ENCODE results near the gene NT5M. TPM values are rescaled to one million over a fixed set of nuclear protein-coding genes. Genes with fewer than 3 reads are reported as not detected.

The NT5M gene
- total RNA-seq, 4 donors from 2014 or later, result 0.68 to 4.2 (median 1.7) TPM; not detected in 1

DNA sequence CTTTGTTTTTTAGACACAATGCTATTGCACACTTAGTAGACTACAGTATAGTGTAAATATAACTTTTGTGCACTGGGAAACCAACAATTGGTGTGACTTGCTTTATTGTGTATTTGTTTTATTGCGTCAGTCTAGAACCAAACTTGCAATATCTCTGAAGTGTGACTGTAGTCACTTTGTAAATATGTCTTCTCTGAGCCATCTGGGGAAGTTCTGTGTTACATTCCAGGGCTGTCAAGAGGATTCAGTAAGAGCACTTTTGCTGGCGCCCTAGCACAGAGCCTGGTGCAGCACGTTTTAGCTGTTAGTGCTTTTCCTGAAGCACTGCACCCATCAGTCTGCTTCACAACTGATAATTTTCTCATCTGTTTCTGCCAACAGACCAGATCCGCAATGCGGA is 73.2 kb downstream of the NT5M start:
- TF ChIP-seq POLR2A (IDR thresholded peaks at IDR 0.05) (no peak), CTCF (IDR thresholded peaks at IDR 0.05) (no peak), POLR2AphosphoS5 (IDR thresholded peaks at IDR 0.05) (no peak), EP300 (IDR thresholded peaks at IDR 0.05; ENCODE audit: low read depth) (no peak)
- DNase-seq, result no peak
- H3K4me3 ChIP-seq, result no peak overlapping the region
- no peak overlapping the region for H3K27ac ChIP-seq
- 70 to 74% methylated on average over 4 to 5 of the region's 5 CpGs for WGBS, 2 donors (ENCODE audit: low coverage in 1 of 2)
- no peaks in the 10 kb centered on the region for H3K36me3 ChIP-seq
- in situ Hi-C loops (cut with MboI; ENCODE audit: low pct_ligation_motif_present in 1 of 4, low pct_unique_long_range_greater_than_20kb in 1 of 4, low sequenced_read_pairs in 3 of 4) (no loop called here), intact Hi-C loops (cut with DNase I; ENCODE audit: low total_unique reads) (no loop called here)
- no peaks in the 10 kb centered on the region for H3K4me1 ChIP-seq
- H3K27me3 ChIP-seq, result peaks cover 17% of the 10 kb centered on the region
- no peaks in the 10 kb centered on the region for H3K9me3 ChIP-seq

DNA sequence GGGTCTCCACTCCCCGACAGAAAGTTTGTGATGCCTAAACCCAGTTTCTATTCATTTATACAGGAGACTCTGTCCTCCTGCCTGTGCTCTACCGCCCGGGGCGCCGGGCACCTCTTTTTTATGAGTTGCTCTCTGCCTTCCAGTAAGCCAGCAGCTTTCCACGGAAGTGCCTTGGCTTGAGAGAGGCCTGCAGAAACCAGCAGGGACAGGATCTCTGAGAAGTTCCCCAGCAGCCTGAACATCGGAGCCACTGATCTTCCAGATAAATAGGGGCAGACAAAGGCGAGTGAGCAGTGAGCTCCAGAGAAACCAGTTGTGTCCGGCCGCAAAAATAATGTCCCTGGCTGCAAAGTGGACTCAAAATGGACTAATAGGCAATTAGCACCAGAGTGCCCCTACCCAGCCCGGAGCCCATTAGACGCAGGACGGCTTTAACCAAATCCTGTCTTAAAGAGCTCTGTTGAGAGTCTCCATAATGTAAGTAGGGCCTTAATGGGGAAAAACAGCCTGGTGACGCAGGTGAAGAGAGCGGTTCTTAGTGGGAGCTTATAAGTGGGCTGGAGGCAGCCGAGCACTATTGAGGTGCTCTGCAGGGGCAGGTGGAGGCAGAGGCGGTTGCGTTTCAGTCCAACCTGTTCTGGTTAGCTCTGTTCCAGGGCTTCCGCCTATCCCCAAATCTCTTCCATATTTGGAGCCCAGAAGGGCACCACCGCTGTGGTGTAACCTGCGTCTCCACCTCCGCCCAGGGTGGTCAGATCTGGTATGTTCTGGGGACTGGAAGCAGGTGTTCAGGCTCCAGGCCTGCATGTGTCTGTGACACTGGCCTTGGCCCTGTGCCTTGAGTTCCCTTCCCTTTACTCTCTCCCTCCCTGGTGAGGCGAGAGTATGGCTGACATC is 74.1 kb downstream of the NT5M start:
- no peak overlapping the region for H3K4me3 ChIP-seq
- H3K4me1 ChIP-seq, result no peaks in the 10 kb centered on the region
- intact Hi-C loops (cut with DNase I; ENCODE audit: low total_unique reads) (no loop called here), in situ Hi-C loops (cut with MboI; ENCODE audit: low pct_ligation_motif_present in 1 of 4, low pct_unique_long_range_greater_than_20kb in 1 of 4, low sequenced_read_pairs in 3 of 4) (no loop called here)
- no peak for TF ChIP-seq POLR2A (IDR thresholded peaks at IDR 0.05)
- TF ChIP-seq CTCF (IDR thresholded peaks at IDR 0.05), result no peak
- TF ChIP-seq EP300 (IDR thresholded peaks at IDR 0.05; ENCODE audit: low read depth), result no peak
- no peak for TF ChIP-seq POLR2AphosphoS5 (IDR thresholded peaks at IDR 0.05)
- DNase-seq, result no peak
- no peak overlapping the region for H3K27ac ChIP-seq
- H3K36me3 ChIP-seq, result no peaks in the 10 kb centered on the region
- peaks cover 25% of the 10 kb centered on the region for H3K27me3 ChIP-seq
- no peaks in the 10 kb centered on the region for H3K9me3 ChIP-seq
- WGBS, 2 donors (ENCODE audit: low coverage in 1 of 2), result 83 to 90% methylated on average over 3 to 23 of the region's 23 CpGs

DNA sequence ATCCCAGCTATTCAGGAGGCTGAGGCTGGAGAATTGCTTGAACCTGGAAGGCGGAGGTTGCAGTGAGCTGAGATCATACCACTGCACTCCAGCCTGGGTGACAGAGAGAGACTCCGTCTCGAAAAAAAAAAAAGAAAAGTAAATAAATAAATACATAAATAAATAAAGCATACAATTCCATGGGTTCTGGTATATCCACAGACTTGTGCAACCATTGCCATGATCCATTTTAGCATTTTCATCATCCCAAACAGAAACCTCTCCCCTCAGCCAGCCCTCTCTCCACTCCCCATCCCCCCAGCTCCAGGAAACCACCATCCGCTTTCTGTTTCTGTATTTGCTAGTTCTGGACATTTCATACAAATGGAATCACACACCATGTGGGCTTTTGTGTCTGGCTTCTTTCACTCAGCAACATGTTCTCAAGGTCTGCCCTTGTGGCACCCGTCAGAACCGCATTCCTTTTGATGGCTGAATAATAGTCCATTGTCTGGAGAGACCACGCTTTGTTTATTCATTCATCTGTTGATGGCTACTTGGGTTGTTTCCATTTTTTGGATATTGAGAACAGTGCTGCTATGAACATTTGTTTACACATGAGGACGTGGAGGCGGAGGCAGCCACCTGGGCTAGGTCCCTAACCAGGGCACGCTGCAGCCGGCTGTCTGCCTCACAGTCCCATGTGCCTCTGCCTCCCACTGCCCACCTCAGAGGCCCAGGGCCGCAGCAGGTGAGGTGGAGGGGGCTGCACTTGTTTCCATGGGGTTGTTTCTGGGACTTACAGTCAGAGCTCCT is 76.2 kb downstream of the NT5M start:
- no peaks in the 10 kb centered on the region for H3K36me3 ChIP-seq
- H3K27ac ChIP-seq, result no peak overlapping the region
- H3K4me1 ChIP-seq, result no peaks in the 10 kb centered on the region
- WGBS, 2 donors (ENCODE audit: low coverage in 1 of 2), result 42 to 53% methylated on average over 7 to 12 of the region's 12 CpGs
- no peaks in the 10 kb centered on the region for H3K9me3 ChIP-seq
- no peak overlapping the region for H3K4me3 ChIP-seq
- in situ Hi-C loops (cut with MboI; ENCODE audit: low pct_ligation_motif_present in 1 of 4, low pct_unique_long_range_greater_than_20kb in 1 of 4, low sequenced_read_pairs in 3 of 4), result no loop called here
- intact Hi-C loops (cut with DNase I; ENCODE audit: low total_unique reads), result no loop called here
- H3K27me3 ChIP-seq, result peaks cover 28% of the 10 kb centered on the region
- DNase-seq, result no peak
- no peak for TF ChIP-seq CTCF (IDR thresholded peaks at IDR 0.05)
- TF ChIP-seq POLR2A (IDR thresholded peaks at IDR 0.05), result no peak
- TF ChIP-seq POLR2AphosphoS5 (IDR thresholded peaks at IDR 0.05), result no peak
- TF ChIP-seq EP300 (IDR thresholded peaks at IDR 0.05; ENCODE audit: low read depth), result no peak

All from transverse colon (tissue), 4 donors.